ENCODE results near the gene USO1. TPM values are rescaled to one million over a fixed set of nuclear protein-coding genes. Genes with fewer than 3 reads are reported as not detected.

USO1 gene
- total and polyA plus RNA-seq, 2 of the 13 experiments (the other 11 are each of a cell fraction or from before 2014, with no cell fraction given): 52.2 to 87.7 TPM

GRCh38 chr4:75724066-75724866 lies at the start of gene USO1 (continued):
- TF ChIP-seq GPBP1L1 (CRISPR knock-in tag; IDR thresholded peaks at IDR 0.05) (no peak), ZNF704 (CRISPR knock-in tag; IDR thresholded peaks at IDR 0.05; ENCODE audit: borderline replicate concordance) (peak; percentile 59; the same call in 1 of the 2 replicates), CREB1 (IDR thresholded peaks at IDR 0.05) (peak; percentile 69; the same call in 1 of the 2 replicates), CREB1 (CRISPR knock-in tag; IDR thresholded peaks at IDR 0.05) (no peak), ZSCAN25 (CRISPR knock-in tag; IDR thresholded peaks at IDR 0.05) (peak; percentile 7; the same call in 1 of the 2 replicates), ETV6 (CRISPR knock-in tag; conservative IDR thresholded peaks at IDR 0.05) (peak; percentile 35; the same call in 1 of the 2 replicates), BORCS8-MEF2B (CRISPR knock-in tag; IDR thresholded peaks at IDR 0.05) (peak; percentile 59; the same call in 1 of the 2 replicates), RAD21 (CRISPR knock-in tag; IDR thresholded peaks at IDR 0.05) (peak; percentile 49; the same call in 1 of the 2 replicates), SKI (IDR thresholded peaks at IDR 0.05; ENCODE audit: partially characterized antibody) (peak; percentile 4), PBX3 (CRISPR knock-in tag; IDR thresholded peaks at IDR 0.05; ENCODE audit: borderline replicate concordance) (no peak), SMARCE1 (IDR thresholded peaks at IDR 0.05; ENCODE audit: borderline replicate concordance) (no peak), HNRNPUL1 (IDR thresholded peaks at IDR 0.05; ENCODE audit: low read depth, low read length) (no peak), SMC3 (IDR thresholded peaks at IDR 0.05; ENCODE audit: low read length) (peak; percentile 74), ZBTB43 (CRISPR knock-in tag; conservative IDR thresholded peaks at IDR 0.05) (peak; percentile 3), RBFOX2 (IDR thresholded peaks at IDR 0.05; ENCODE audit: low read depth, low read length) (peak; percentile 95), HMGXB4 (CRISPR knock-in tag; IDR thresholded peaks at IDR 0.05; ENCODE audit: borderline replicate concordance in 1 of 2, low read depth in 1 of 2) (peak; percentile 53 to 72; a peak in 2 of 4 replicates), BRCA1 (CRISPR knock-in tag; IDR thresholded peaks at IDR 0.05) (peak; percentile 24; the same call in 1 of the 2 replicates), TCF12 (IDR thresholded peaks at IDR 0.05) (no peak), TCF12 (CRISPR knock-in tag; IDR thresholded peaks at IDR 0.05) (no peak; the same call in 1 of the 2 replicates), MXD3 (CRISPR knock-in tag; IDR thresholded peaks at IDR 0.05) (peak; percentile 82)
